Activated CD4-positive, alpha-beta T cell treated with anti-CD3 and anti-CD28 coated beads for 36 hours (primary cell): ENCODE results near the gene FEM1A. TPM values are rescaled to one million over a fixed set of nuclear protein-coding genes. Genes with fewer than 3 reads are reported as not detected.

ENCODE experiments used
- microRNA-seq: library from miRNA; unstranded; fragments of <30 nt; microRNA quantifications from one replicate; pipeline ENCODE4 v1.2.0, GENCODE V29; 2021; ENCODE audit warnings: borderline replicate concordance
- total RNA-seq, 2 experiments: library from RNA; stranded (reverse); gene quantifications; one replicate each; pipeline ENCODE4 v1.2.3, GENCODE V29; 2021

Gene FEM1A
- total RNA-seq, 2 experiments from 2014 or later: 9.2 to 10.6 TPM

Small RNA genes within 50 kb of the gene (microRNA-seq; reads per million reads assigned to microRNA genes)
- 8.1 reads per million, percentile 24 among the genes with 10 or more reads in this experiment for gene MIR7-3

Other genes with a start within 250 kb of the FEM1A start
- gene SEMA6B, start 232.1 kb upstream of the FEM1A start, total RNA-seq: not detected
- gene TNFAIP8L1, start 152.2 kb upstream of the FEM1A start, total RNA-seq: 10 to 100 TPM; 14.1 to 15.4 TPM
- gene MYDGF, start 121.4 kb upstream of the FEM1A start, total RNA-seq: 10 to 100 TPM; 34.7 to 53.8 TPM
- 10 to 100 TPM; 49.2 to 51.3 TPM for gene DPP9, start 67.9 kb upstream of the FEM1A start, total RNA-seq
- 10 to 100 TPM; 23.4 to 24.1 TPM for gene TICAM1, start 40.0 kb downstream of the FEM1A start, total RNA-seq
- gene PLIN3, start 75.9 kb downstream of the FEM1A start, total RNA-seq: 10 to 100 TPM; 26.9 to 27.5 TPM
- gene ARRDC5, start 111.2 kb downstream of the FEM1A start, total RNA-seq: not detected
- 100 to 1,000 TPM; 126 to 151 TPM for gene UHRF1, start 117.8 kb downstream of the FEM1A start, total RNA-seq
- gene KDM4B, start 177.4 kb downstream of the FEM1A start, total RNA-seq: 10 to 100 TPM; 33.9 to 35.8 TPM